ENCODE results near the gene SLC1A6.
"Not testable (repeated sequence)": the region's sequence is repeated elsewhere in the genome, so short reads cannot be mapped to it uniquely, and the experiment has no call there.

GRCh38 chr19:14949413-14949812, 30.3 kb downstream of the SLC1A6 start:
- TF ChIP-seq, protein P1, sequence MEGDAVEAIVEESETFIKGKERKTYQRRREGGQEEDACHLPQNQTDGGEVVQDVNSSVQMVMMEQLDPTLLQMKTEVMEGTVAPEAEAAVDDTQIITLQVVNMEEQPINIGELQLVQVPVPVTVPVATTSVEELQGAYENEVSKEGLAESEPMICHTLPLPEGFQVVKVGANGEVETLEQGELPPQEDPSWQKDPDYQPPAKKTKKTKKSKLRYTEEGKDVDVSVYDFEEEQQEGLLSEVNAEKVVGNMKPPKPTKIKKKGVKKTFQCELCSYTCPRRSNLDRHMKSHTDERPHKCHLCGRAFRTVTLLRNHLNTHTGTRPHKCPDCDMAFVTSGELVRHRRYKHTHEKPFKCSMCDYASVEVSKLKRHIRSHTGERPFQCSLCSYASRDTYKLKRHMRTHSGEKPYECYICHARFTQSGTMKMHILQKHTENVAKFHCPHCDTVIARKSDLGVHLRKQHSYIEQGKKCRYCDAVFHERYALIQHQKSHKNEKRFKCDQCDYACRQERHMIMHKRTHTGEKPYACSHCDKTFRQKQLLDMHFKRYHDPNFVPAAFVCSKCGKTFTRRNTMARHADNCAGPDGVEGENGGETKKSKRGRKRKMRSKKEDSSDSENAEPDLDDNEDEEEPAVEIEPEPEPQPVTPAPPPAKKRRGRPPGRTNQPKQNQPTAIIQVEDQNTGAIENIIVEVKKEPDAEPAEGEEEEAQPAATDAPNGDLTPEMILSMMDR (IDR thresholded peaks at IDR 0.05; ENCODE audit: low read length) = not testable (repeated sequence)
- TF ChIP-seq EZH2 (optimal IDR thresholded peaks at IDR 0.05; ENCODE audit: low read depth, low read length) = not testable (repeated sequence)

Measured in MM.1S (cell line).